GM23338 (cell line): Measurements from ENCODE around the gene CYGB.

ENCODE experiments used
- CREB1 ChIP-seq: fragments of 250-450 bp; sonication (Bioruptor Pico); IDR thresholded peaks from 2 replicates; pipeline ENCODE4 v1.5.0; 2020; ENCODE audit warnings: low read depth, mild to moderate bottlenecking, moderate library complexity
- CTCF ChIP-seq, 2 experiments: fragments of 200-600 bp in 1 of 2; sonication (generic) in 1 of 2; conservative IDR thresholded peaks; 2 replicates each; pipeline versions ENCODE4 v1.5.1 to v1.6.1; 2016 to 2017; ENCODE audit warnings: antibody characterized with exemption in 2 of 2, low read depth in 2 of 2, mild to moderate bottlenecking in 2 of 2, moderate library complexity in 1 of 2
- ETS1 ChIP-seq: IDR thresholded peaks from 2 replicates; pipeline ENCODE4 v1.6.1; 2016; ENCODE audit warnings: antibody characterized with exemption
- EZH2 ChIP-seq: fragments of 200-600 bp; sonication (generic); IDR thresholded peaks from one replicate; pipeline ENCODE4 v1.8.0; 2017; ENCODE audit warnings: antibody characterized with exemption, mild to moderate bottlenecking, low read depth; ENCODE audit not compliant: unreplicated experiment
- EZH2phosphoT487 ChIP-seq: fragments of 200-600 bp; sonication (generic); IDR thresholded peaks from one replicate; pipeline ENCODE4 v1.8.1; 2018; ENCODE audit warnings: antibody characterized with exemption; ENCODE audit not compliant: unreplicated experiment
- JUNB ChIP-seq: IDR thresholded peaks from one replicate; pipeline ENCODE4 v1.6.1; 2016; ENCODE audit warnings: antibody characterized with exemption; ENCODE audit not compliant: unreplicated experiment
- NANOG ChIP-seq: IDR thresholded peaks from 2 replicates; pipeline ENCODE4 v1.6.1; 2016; ENCODE audit warnings: antibody characterized with exemption, borderline replicate concordance
- POLR2AphosphoS5 ChIP-seq: IDR thresholded peaks from 2 replicates; pipeline ENCODE4 v1.6.1; 2016; ENCODE audit warnings: antibody characterized with exemption, low read depth
- REST ChIP-seq: IDR thresholded peaks from one replicate; pipeline ENCODE4 v1.6.1; 2018; ENCODE audit warnings: antibody characterized with exemption; ENCODE audit not compliant: unreplicated experiment
- STAT1 ChIP-seq: IDR thresholded peaks from one replicate; pipeline ENCODE4 v1.6.1; 2016; ENCODE audit warnings: antibody characterized with exemption; ENCODE audit not compliant: unreplicated experiment
- ZNF331 ChIP-seq: fragments of 250-450 bp; sonication (Bioruptor Pico); IDR thresholded peaks from 2 replicates; pipeline ENCODE4 v1.5.0; 2020; ENCODE audit warnings: low read depth, mild to moderate bottlenecking, moderate library complexity
- ZNF462 ChIP-seq: fragments of 250-450 bp; sonication (Bioruptor Pico); IDR thresholded peaks from 2 replicates; pipeline ENCODE4 v1.5.0; 2020; ENCODE audit warnings: mild to moderate bottlenecking, moderate library complexity

- TF ChIP-seq EZH2 (peak; percentile 54), ETS1 (no peak), CTCF (conservative IDR thresholded peaks at IDR 0.05; ENCODE audit: low read depth in 2 of 2) (no peak), EZH2phosphoT487 (no peak), REST (no peak), ZNF331 (CRISPR knock-in tag) (no peak), JUNB (no peak), POLR2AphosphoS5 (no peak), CREB1 (CRISPR knock-in tag) (no peak), NANOG (no peak), ZNF462 (no peak), STAT1 (no peak)
These were observed at the start of gene CYGB for GRCh38 chr17:76537578-76538280.
